ENCODE data around the gene NANS. TPM values are rescaled to one million over a fixed set of nuclear protein-coding genes. Genes with fewer than 3 reads are reported as not detected.

Gene NANS
- total RNA-seq, result 63.3 and 112 TPM in 2 replicates

GRCh38 chr9:98056269-98057137 is at the start of gene NANS:
NANS (plus strand) TSS chr9:98056732; CDS start chr9:98056809, 77 bp downstream.

GRCh38 chr9:98118640-98119601 is 62.4 kb downstream of the NANS start, which contains the start of gene TRIM14:
TRIM14 (minus strand) TSS chr9:98119222; CDS start chr9:98119188, 34 bp downstream.

Other genes starting within 250 kb of the NANS start
- not detected in 2 replicates for gene FOXE1, start 203.5 kb upstream of the NANS start, total RNA-seq
- 13.1 and 15.9 TPM in 2 replicates for gene TRMO, start 134.2 kb upstream of the NANS start, total RNA-seq
- gene HEMGN, start 118.6 kb upstream of the NANS start, total RNA-seq, result not detected in 2 replicates
- gene ANP32B, start 73.4 kb upstream of the NANS start, total RNA-seq, result 11.6 and 14.0 TPM in 2 replicates
- 6.5 and 7.0 TPM in 2 replicates for gene TRIM14, start 62.5 kb downstream of the NANS start, total RNA-seq
- gene CORO2A, start 135.9 kb downstream of the NANS start, total RNA-seq, result 0.15 and 0.33 TPM in 2 replicates
- 5.2 and 15.9 TPM in 2 replicates for gene TBC1D2, start 198.9 kb downstream of the NANS start, total RNA-seq